Frontal cortex (tissue), 4 donors: ENCODE results near the gene SRPK3. TPM values are rescaled to one million over a fixed set of nuclear protein-coding genes. Genes with fewer than 3 reads are reported as not detected.

Experiments used
- DNase-seq, 2 donors: peaks; one replicate each; pipeline ENCODE4 v3.0.0; 2012; ENCODE audit warnings: low spot score in 2 of 2
- FAIRE-seq: peaks from 2 replicates; lab custom pipeline; 2012; peaks lifted over from hg19 to GRCh38; lab: Jason Lieb, UNC
- total RNA-seq: library from RNA; depleted of rRNA; stranded (reverse); fragments of >200 nt; gene quantifications from one replicate; pipeline ENCODE4 v1.2.3, GENCODE V29; 2014
- donor health status: control.
- donor health status: control.
- donor health status: control.

Gene SRPK3
- total RNA-seq, 1 donor from 2014 or later = under 0.01 TPM

DNA sequence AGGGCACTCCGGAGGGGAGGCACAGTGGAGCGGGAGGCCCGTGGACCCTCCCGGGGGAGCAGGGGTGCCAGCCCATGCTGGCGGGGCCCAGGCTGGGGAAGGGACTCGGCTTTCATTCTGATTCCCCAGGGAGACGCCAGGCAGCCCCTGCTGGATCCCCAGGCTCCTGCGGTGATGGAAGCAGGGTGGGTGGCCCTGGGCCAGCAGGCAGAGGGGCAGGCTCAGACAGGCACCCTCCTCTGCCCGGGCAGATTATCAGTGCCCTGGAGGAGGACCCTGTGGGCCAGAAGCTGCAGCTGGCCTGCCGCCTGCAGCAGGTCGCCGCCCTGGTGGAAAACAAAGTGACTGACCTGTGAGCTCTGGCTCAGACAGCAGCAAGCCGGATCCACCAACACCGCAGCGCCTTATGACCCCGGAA lies 2.1 kb upstream of the SRPK3 start:
- FAIRE-seq (no peak), DNase-seq (no peak)

DNA sequence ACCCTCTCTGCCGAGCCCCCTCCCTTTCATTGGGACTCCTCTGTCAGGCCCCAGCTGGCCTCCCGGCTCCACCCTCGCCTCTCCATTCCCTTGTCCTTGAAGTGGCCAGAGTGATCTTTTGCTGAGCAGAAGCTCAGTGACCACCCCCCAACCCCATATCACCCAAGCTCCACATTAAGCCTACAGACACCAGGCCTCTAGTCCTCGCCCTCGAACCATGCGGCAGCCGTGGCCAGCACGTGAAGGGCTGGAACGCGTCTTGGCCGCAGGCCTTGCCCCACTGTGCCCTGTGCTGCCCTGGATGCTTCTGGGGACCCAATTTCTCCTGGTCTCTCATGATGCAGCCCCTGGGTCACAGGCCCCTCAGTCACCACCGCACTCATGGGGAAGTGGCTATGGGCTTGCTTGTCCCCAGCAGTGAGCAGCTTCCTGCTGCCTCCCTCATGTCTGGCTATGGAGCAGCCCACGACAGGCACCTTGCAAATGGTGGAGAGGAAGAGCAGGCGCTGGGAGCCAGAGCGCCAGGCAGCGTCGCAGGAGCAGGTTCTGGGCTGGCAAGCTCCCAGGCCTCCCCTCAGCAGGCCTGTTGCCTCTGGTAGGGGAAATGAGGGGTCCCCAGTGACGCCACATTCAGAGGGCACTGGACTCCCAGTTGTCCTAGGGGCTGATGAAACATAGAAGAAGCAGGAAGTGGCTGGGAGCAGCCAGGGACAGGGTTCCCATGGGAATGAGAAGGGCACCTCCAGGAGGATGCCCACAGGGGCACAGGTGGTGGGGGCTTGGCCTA lies 757 bp upstream of the SRPK3 start:
- FAIRE-seq (no peak), DNase-seq (no peak)

DNA sequence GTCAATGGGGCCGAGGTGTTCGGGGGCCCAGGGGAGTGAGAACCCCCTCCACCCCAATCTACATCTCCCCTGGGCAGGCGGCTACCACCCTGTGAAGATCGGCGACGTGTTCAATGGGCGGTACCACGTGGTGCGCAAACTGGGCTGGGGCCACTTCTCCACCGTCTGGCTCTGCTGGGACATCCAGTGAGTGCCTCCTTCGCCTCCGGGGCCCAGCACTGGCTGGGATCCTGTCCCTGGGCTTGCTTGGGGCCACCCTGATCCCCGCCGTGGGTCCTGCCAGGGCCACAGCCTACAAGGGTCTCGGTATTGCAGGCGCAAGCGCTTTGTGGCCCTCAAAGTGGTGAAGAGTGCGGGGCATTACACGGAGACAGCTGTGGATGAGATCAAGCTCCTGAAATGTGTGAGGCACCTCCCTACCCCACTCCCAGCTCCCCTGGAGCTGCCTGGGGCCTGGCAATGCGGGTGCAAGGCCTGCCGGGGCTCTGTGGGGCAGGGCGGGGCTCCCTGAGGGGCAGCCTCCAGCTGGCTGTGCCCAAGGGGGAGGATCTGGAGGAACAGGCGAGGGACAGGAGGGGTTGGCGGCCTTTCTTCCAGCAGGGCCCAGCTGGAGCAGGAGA lies 697 bp downstream of the SRPK3 start:
- no peak for FAIRE-seq
- no peak for DNase-seq

DNA sequence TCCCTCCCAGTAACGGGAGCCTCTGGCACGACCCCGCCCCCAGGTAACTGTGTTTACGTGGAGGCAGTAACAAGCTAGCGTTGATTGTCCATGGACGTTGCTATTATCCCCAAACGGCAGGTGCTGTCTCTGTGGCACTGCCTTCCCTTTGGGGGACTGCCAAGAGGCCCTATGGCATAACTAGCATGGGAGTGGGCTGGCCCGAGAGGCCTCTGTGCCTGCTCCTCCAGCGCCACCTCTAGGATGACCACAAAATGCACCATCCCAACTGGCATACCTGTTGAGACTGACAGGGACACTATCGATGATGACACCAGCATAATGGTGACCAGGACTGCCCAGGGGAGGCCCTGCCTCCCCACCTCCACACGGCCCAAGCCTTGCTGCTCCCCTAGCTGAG lies 1.5 kb downstream of the SRPK3 start:
- no peak for DNase-seq
- FAIRE-seq = no peak

DNA sequence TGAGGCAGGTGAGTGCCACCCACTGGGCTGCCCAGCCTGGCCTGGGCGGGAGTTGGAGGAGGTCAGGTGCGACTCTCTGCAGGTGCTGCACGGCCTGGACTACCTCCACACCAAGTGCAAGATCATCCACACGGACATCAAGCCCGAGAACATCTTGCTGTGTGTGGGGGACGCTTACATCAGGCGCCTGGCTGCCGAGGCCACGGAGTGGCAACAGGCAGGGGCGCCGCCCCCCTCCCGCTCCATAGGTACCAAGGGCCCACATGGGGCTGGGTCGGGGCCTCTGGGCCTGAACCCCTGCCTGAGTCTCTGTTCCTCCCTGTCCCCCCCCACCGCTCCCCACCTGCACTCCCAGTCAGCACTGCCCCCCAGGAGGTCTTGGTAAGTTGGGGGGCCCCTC lies 2.0 kb downstream of the SRPK3 start:
- FAIRE-seq = no peak

DNA sequence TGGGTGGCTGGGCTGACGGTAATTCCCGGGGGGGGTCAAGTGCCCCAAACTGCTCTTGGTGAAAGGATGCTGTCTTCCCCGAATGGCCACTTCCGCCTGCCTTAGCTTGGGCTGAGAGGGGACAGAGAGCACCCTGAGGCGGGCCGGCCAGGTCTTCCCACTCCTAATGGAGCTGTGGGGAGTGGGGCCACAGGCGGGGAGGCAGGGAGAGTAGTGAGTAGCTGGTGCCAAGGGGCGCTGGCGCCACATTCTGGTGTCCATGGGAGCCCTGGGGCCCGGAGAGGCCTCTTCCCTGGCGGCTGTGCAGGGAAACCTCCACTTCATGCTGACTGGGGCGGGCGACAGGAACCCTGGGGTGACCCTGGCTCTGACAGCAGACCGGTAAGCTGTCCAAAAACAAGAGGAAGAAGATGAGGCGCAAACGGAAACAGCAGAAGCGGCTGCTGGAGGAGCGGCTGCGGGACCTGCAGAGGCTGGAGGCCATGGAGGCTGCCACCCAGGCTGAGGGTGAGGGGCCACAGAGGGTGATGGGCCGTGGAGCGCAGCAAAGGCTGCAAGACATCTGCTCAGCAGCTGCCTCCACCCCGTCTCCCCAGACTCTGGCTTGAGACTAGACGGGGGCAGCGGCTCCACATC lies 2.7 kb downstream of the SRPK3 start:
- FAIRE-seq (no peak), DNase-seq (no peak)

More for the DNA sequence above, 2.0 kb downstream of the SRPK3 start:
- no peak for DNase-seq

DNA sequence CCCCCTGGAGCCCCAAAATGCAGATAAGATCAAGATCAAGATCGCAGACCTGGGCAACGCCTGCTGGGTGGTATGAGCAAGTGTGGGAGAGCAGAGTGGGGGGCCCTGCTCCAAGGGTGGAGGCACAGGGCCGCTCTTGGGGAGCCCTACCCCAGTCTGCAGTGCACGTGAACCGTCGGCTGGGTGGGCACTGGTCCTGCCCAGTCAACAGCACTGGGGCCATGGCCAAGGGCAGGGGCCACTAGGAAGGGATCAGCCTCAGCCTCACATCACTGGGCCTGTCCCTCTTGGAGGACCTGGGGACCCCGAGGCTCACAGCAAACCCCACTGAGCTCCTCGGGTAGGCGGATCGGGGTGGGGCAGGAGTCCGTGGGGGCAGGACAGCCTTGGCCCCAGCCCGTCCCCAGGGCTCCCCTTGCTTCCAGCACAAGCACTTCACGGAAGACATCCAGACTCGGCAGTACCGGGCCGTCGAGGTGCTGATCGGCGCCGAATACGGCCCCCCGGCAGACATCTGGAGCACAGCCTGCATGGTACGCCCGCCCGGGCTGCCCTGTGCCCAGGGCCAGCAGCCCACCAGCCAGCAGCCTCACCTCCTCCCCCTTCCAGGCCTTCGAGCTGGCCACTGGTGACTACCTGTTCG lies 3.6 kb downstream of the SRPK3 start:
- no peak for FAIRE-seq

DNA sequence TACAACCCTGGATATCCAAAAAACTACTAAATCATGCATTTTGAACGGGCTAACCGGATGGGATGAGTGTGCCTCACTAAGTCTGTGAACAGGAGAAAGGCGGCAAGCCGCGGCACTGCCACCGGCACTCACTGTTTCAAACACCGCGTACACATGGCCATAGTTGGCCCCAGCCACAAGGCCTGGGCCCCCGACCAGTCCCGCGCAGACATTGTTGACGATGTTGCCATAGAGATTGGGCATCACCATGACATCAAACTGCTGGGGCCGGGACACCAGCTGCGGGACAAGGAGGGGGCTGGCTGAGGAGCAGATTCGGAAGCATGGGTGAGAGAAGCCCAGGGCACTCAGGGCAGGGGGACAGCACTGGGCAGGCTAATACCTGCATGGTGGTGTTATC lies 5.8 kb downstream of the SRPK3 start:
- DNase-seq (no peak), FAIRE-seq (no peak)

More for the DNA sequence above, 3.6 kb downstream of the SRPK3 start:
- no peak for DNase-seq

DNA sequence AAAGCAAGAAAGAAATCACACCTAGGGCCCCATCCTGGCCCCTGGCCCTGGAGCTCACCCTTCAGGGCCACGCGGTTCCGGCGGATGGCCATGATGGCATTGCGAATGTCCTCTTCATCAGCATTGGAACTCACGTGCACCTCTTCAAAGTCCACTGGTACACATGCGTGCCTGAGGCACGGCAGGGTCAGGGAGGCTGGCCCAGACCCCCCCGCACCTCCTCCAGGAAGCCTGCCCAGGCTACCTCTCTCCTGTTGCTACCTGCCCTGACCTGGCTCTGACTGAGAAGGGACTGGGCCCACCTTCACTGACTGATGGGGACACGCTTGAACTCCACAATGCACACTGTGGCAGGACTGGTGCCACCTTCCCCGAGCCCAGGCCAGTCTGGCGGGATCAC lies 8.8 kb downstream of the SRPK3 start:
- DNase-seq (no peak), FAIRE-seq (no peak)

DNA sequence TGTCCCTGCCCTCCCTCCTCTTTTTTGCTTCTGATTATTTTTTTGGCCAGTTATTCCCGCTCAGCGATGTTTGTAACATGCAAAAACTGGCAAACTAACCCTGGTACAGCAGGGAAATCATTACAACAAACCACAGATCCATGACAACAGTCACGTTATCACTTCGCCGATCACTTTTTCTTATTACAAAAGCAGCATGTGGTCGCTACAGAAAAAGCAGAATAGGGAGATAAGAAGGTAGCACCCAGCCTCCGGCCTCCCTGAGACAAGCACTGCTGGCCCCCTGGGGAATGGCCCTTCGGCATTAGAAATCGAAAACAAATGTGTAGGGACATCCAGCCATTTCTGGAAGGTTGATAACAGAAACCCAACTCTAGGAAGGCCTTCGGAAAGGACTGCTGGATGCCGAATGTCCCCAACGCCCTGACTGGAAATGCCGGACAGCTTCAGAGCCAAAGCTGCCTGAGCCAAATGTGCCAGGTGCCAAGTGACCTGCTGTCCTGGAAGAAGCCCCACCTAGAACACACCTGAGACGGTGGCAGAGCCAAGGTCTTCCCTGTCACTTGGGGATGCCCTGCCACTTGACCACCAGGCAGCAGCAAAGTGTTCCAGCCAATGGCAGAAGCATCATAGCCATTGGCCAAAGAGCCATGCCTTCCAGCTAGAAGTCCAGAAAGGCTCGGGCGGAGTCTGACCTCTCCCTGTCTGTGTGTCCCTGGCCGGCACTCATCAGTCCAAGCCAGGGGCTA lies 10.4 kb downstream of the SRPK3 start:
- FAIRE-seq (no peak), DNase-seq (no peak)

DNA sequence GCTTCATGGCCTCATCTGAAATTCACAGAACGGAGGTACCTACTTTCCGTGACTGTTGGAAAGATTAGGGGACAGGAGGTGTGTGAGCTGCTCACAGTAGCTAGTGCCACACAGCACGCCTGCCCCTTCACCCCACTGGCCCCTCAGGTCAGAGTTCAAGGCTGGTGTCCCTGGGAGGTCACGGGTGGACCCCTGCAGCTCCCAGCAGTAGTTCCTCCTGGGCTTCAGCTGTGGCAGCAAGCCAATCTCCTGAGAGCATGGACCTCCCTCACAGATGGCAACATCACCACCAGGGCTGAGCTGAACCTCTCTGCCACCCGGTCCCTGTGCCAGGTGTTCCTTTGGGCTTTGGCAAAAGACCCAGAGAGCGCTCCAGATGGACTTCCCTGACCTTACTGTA lies 11.5 kb downstream of the SRPK3 start:
- DNase-seq (no peak), FAIRE-seq (no peak)

DNA sequence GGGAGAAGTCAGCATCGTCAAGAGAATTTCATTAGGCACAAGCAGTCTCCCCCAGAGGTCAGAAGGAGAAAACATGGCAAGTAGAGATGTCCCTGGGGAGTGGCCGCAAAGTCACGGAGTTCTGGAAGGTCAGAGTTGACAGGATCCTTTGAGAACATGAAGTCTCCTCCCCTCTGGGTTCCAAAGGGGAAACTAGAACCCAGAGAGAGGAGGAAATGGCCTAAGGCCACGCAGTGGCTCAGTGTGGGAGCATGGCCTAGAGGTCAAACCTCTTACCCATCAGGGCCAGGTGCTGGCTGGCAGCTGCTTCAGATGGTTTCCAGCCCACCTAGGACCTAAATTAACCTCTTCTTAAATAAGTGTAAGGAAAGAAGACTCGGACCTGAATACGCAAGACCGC lies 12.4 kb downstream of the SRPK3 start:
- FAIRE-seq = no peak

DNA sequence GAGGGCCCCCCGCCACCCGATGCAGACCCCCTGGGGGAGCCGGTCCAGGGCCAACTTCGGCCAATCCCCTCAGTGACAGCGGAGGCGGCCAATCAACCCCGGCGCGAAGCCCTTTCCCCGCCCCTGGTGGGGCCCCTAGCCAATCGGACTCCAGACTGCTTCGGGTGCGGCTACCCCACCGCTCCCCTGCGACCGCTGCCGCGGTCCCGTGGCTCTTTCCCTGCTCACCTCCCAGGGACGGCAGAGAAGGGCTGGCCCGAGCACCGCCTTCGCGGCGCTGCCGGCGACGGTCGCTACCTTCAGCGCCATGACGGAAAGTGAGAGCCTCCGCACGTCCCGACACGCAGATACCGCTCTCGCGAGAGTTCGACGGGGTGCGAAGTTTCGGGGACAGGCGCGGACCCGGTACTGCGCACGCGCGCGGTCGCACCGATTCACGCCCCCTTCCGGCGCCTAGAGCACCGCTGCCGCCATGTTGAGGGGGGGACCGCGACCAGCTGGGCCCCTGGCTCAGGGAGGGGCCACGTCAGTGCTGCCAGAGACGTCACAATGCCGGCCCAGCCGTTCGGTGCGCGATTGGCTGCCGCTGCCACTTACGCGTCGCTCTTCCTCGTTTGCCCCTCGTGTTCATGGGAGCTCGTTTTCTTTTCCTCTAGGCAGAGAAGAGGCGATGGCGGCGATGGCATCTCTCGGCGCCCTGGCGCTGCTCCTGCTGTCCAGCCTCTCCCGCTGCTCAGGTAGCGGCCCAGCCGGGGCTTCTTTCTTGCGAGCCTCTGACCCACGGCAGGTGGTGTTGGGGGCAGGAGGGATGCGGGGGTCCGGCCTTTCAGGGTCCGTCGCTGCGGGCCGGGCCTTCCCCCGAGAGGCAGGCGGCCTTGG lies 13.4 kb downstream of the SRPK3 start, which contains the start of the genes IDH3G and SSR4:
Gene IDH3G (minus strand): TSS at position 358 of the 879 bp plus-strand sequence. CDS start 49 bp downstream, at position 309.
Gene SSR4 (plus strand): TSS at position 651 of the 879 bp plus-strand sequence. CDS start 20 bp downstream, at position 671.
- DNase-seq (peak; percentile 96 to 97), FAIRE-seq (no peak)

More for the DNA sequence above, 12.4 kb downstream of the SRPK3 start:
- DNase-seq = no peak

DNA sequence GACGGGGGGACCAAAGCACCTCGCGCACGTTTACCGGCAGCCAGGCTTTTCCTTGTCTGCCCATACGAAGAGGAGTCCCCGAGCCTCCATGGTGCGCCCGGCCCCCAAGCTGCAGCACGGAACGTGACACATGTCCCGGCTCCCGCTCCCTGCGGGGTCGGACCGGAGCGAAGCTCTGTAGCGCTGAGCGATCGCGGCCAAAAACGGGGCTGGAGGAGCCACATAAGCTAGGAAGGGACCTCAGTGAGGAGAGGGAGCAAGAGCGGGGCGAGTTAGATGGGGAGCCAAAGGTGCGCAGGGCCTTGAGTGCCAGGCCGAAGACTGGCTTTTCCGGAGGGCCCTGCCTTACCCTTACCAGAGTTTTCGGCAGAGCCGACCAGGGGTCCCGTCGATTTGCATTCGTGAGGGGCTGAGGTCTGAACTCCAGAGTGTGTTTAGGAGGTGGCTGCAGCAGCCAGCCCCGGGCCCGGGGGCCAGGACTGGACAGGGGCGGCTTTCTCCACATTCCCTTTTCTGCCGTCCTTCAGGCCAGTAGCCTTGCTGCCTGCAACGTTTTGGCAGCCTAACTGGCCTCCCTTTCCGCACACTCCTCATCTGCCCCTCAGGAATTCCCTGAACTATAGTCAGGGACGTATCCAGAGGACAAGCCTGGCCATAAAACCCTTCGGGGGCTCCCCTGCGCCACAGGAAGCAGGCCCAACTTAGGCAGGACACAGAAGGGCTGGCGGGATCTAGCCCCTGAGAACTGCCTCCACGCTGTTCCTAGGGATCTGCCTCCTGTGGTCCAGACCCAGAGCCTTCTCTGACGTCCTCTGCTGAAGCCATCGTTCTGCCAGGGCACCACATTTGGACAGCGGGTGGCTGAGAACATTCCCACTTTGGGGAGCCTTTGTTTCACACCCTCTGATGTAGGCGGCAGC lies 14.3 kb downstream of the SRPK3 start:
- DNase-seq (no peak), FAIRE-seq (no peak)

DNA sequence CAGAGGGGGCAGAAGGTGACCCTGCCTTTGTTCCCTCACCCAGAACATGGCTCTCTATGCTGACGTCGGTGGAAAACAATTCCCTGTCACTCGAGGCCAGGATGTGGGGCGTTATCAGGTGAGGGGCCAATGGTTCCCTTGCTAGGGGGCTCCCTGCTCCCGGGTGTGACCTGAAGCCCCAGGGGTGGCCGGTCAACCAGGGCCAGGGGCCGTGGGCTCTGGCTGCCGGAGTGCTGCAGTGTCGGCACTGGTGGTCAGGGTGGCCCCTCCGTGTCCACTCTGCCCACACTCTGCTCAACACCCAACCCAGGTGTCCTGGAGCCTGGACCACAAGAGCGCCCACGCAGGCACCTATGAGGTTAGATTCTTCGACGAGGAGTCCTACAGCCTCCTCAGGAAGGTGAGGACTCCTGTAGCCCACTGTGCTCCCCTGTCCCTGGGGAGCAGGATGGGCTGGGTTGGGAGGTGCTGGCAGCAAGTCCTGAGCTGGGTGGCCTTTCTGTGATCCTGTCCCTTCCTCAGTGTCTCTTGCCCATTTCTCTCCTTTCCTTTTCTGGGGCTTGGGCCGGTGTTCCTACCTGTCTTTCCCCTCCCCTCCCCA lies 16.7 kb downstream of the SRPK3 start:
- DNase-seq = no peak
- no peak for FAIRE-seq

DNA sequence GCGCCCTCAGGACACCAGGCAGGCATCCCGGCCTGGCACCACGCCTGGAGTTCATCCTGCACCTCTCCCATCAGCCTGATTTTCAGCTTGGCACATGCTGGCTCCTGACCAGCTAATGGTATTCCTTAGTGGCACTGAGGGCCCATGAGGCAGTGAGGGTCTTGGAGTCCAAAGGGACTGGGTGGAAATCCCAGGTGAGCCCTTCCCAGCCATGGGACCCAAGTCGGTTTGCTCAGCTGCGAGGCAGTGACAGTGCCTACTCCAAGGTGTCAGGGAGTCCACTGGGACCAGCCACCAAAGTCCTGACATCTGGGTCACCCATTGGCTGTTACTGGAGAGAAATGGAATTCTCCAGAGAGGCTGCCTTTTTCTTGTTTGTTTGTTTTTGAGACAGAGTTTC lies 18.5 kb downstream of the SRPK3 start:
- FAIRE-seq (no peak), DNase-seq (no peak)

DNA sequence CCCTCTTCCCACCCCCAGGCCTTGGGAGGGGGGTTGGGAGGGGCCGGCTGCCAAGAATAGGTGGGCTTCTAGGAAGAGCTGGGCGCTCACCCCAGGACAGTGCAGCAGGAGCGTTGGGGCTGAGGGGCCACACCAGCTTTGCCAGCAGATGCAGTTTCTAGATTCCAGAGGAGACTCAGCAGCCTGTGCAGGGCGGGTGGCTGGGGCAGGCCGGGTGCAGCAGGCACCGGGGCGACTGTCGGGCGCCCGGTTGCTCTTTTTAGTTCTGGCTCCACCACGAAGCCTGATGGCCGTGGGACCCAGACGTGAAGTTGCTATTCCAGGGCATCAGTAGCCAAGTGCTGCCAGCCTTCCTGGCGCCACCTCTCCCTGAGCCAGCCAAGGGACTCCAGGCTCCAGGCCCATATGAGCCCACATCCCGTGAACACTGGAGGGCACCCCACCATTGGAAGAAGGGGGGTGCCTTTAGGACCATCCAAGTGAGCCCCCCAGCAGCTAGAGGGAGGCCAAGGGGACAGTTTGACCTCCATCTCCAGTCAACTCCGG lies 19.4 kb downstream of the SRPK3 start:
- DNase-seq (no peak), FAIRE-seq (no peak)
